Measurements from ENCODE around the gene CRABP2. TPM values are rescaled to one million over a fixed set of nuclear protein-coding genes. Genes with fewer than 3 reads are reported as not detected.

The CRABP2 gene
- total and polyA plus RNA-seq, 2 of the 13 experiments (the other 11 are each of a cell fraction or from before 2014, with no cell fraction given), result 0.40 to 0.60 TPM

DNA sequence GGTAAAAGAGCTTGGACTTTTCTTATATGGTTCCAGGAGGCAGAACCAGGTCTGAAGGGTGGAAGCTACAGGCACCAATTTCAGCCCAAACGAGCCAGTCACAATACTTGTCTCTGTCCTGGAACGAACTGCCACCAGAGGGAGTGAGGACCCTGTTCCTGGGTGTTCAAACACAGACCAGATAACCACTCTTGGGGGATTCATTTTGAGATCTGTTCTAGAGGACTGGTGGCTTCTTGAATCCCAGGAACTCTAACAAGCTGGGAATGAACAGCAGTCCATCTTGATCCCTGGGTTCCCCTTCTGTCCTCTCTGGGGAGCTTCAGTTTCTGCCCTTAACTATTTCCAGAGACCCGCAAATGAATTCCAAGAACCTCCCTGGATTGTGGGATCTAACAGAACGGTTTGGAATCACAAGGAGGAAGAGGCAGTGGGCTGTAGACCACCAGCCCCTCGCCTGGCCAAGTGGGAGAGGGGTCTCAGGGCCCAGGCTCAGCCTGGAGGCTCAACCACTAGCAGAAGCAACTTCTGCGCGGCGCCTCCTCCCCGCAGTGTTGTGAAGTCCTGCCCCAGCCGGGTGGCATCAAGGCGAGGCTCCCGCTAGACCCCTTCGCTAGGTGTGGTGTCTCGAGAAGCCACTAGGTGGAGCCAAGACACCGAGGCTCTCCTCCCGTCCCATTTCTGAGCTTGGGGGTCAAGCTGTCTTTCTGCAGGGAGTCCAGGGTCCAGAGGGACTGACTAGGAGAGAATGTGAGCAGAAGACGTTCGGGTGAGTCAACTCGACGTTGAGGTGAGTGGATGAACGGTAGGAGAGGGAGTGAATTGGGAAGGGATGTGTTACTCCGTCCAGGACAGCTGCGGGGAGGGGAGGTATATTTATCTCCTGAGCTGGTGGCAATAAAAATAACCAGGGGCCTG, 16.1 kb downstream of the CRABP2 start (continued):
- TF ChIP-seq, protein P1, sequence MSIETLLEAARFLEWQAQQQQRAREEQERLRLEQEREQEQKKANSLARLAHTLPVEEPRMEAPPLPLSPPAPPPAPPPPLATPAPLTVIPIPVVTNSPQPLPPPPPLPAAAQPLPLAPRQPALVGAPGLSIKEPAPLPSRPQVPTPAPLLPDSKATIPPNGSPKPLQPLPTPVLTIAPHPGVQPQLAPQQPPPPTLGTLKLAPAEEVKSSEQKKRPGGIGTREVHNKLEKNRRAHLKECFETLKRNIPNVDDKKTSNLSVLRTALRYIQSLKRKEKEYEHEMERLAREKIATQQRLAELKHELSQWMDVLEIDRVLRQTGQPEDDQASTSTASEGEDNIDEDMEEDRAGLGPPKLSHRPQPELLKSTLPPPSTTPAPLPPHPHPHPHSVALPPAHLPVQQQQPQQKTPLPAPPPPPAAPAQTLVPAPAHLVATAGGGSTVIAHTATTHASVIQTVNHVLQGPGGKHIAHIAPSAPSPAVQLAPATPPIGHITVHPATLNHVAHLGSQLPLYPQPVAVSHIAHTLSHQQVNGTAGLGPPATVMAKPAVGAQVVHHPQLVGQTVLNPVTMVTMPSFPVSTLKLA (IDR thresholded peaks at IDR 0.05), result no peak
- no peak for TF ChIP-seq POGZ (CRISPR knock-in tag; IDR thresholded peaks at IDR 0.05)
- no peak for TF ChIP-seq ZNF432 (CRISPR knock-in tag; IDR thresholded peaks at IDR 0.05; ENCODE audit: borderline replicate concordance)
- TF ChIP-seq ZNF451 (CRISPR knock-in tag; IDR thresholded peaks at IDR 0.05), result no peak
- no peak for TF ChIP-seq KLF6 (CRISPR knock-in tag; IDR thresholded peaks at IDR 0.05)
- no peak for TF ChIP-seq ZNF260 (CRISPR knock-in tag; IDR thresholded peaks at IDR 0.05; ENCODE audit: borderline replicate concordance, low read depth)
- TF ChIP-seq MAF1 (CRISPR knock-in tag; IDR thresholded peaks at IDR 0.05; ENCODE audit: borderline replicate concordance), result no peak
- TF ChIP-seq GFI1 (CRISPR knock-in tag; IDR thresholded peaks at IDR 0.05; ENCODE audit: borderline replicate concordance), result no peak
- TF ChIP-seq, protein P2, sequence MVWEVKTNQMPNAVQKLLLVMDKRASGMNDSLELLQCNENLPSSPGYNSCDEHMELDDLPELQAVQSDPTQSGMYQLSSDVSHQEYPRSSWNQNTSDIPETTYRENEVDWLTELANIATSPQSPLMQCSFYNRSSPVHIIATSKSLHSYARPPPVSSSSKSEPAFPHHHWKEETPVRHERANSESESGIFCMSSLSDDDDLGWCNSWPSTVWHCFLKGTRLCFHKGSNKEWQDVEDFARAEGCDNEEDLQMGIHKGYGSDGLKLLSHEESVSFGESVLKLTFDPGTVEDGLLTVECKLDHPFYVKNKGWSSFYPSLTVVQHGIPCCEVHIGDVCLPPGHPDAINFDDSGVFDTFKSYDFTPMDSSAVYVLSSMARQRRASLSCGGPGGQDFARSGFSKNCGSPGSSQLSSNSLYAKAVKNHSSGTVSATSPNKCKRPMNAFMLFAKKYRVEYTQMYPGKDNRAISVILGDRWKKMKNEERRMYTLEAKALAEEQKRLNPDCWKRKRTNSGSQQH (CRISPR knock-in tag; IDR thresholded peaks at IDR 0.05; ENCODE audit: low read depth), result no peak
- no peak for TF ChIP-seq ZNF660 (CRISPR knock-in tag; IDR thresholded peaks at IDR 0.05; ENCODE audit: borderline replicate concordance, low read depth)
- no peak for TF ChIP-seq HOXD1 (CRISPR knock-in tag; IDR thresholded peaks at IDR 0.05)
- no peak for TF ChIP-seq ZNF329 (CRISPR knock-in tag; IDR thresholded peaks at IDR 0.05; ENCODE audit: low read depth)
- TF ChIP-seq ZNF850 (CRISPR knock-in tag; conservative IDR thresholded peaks at IDR 0.05), result no peak
- no peak for TF ChIP-seq KLF15 (CRISPR knock-in tag; IDR thresholded peaks at IDR 0.05; ENCODE audit: borderline replicate concordance)
- TF ChIP-seq PRMT3 (CRISPR knock-in tag; IDR thresholded peaks at IDR 0.05; ENCODE audit: borderline replicate concordance, low read depth), result no peak
- no peak for TF ChIP-seq PPARG (CRISPR knock-in tag; conservative IDR thresholded peaks at IDR 0.05)
- TF ChIP-seq TBX3 (IDR thresholded peaks at IDR 0.05; ENCODE audit: borderline replicate concordance), result no peak
- no peak for TF ChIP-seq ZFP37 (CRISPR knock-in tag; IDR thresholded peaks at IDR 0.05; ENCODE audit: borderline replicate concordance)
- no peak for TF ChIP-seq ZNF83 (CRISPR knock-in tag; IDR thresholded peaks at IDR 0.05; ENCODE audit: borderline replicate concordance)
- no peak for TF ChIP-seq GPN1 (CRISPR knock-in tag; IDR thresholded peaks at IDR 0.05; ENCODE audit: borderline replicate concordance)
- TF ChIP-seq SKI (IDR thresholded peaks at IDR 0.05; ENCODE audit: partially characterized antibody), result no peak
- no peak for TF ChIP-seq ZNF10 (CRISPR knock-in tag; IDR thresholded peaks at IDR 0.05; ENCODE audit: borderline replicate concordance, low read depth)
- TF ChIP-seq AGO1 (IDR thresholded peaks at IDR 0.05; ENCODE audit: low read depth, low read length, poor library complexity, severe bottlenecking), result no peak
- no peak for TF ChIP-seq FOXA3 (CRISPR knock-in tag; IDR thresholded peaks at IDR 0.05)
- no peak for TF ChIP-seq PHF5A (CRISPR knock-in tag; IDR thresholded peaks at IDR 0.05; ENCODE audit: low read depth, unreplicated experiment)
